DMS 273 (cell line): ENCODE measurements around the gene SUN5.
"Not testable (repeated sequence)": the region's sequence is repeated elsewhere in the genome, so short reads cannot be mapped to it uniquely, and the experiment has no call there.

Experiments used
- DNase-seq: peaks from one replicate; lab custom pipeline; 2025; ENCODE audit not compliant: unreplicated experiment; lab: John Stamatoyannopoulos, UW

The SUN5 gene, protein sequence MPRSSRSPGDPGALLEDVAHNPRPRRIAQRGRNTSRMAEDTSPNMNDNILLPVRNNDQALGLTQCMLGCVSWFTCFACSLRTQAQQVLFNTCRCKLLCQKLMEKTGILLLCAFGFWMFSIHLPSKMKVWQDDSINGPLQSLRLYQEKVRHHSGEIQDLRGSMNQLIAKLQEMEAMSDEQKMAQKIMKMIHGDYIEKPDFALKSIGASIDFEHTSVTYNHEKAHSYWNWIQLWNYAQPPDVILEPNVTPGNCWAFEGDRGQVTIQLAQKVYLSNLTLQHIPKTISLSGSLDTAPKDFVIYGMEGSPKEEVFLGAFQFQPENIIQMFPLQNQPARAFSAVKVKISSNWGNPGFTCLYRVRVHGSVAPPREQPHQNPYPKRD

DNA sequence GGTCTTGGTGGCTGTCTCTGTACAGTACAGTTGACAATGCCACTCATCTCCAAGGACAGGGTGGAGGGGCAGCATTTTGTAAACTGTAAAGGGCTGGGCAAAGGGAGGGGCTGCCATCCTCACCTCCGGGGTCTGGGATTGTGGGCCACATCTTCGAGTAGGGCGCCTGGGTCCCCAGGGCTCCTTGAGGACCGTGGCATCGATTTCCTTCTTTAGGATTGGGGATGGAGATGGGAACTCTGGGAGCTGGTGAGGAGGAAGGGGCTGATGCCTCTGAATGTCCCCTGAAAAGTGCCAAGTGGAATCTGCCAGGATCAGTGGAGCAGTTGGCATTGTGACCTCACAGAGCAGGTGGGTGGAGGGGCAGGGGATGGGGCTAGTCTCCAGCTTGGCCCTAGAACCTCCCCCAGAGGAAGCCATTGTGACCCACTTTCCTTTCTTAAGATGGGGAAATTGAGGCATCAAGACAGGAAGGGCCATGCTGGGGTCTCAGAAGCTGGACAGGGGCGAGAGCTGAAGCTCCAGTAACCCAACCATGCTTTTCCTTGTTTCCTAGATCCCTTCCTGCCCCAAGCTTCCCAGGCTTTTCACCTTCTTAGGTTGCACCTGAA lies at the start of gene SUN5:
Gene SUN5, minus strand, starts transcription at position 293 of the 611 bp plus-strand sequence. Its CDS starts 93 bp downstream, at position 200.
- DNase-seq, result no peak

DNA sequence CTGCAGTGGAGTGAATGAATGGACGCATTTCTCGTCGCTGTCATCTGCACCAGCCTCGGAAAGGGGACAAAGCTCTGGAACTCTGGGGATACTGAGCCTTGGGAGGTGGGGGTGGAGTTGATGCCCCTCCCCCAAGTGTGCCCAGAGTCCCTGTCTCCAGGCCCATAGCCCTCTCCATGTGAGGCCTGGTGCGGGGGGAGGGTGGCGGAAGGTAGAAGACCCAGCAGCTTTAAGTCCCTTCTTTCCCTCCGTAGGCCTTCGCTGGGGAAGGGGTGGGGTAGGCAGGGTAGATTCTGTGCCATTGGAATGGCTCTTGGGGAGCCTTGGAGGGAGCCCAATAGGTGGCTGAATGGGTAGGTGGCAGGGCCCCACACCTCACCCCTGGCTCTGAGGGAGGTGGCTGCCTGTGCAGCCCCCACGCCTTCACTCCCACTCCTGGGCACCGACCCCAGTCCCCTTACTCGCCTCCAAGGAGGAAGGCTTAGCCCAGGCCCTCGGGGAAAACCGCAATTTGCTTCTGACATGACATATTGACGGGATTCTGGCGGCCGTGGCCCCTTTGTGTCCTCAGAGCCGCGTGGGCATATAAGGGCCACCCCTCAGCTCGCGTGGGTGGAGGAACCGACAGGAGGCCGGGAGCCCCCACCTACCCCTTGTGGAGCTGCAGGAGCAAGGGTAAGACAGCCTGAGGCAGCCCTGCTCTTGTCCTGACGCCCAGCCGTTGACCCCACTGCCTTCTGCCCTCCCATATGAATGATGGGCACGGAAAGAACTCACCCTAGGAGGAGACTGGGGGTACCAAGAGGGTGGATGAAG lies 49.3 kb upstream of the SUN5 start, which contains the start of gene BPIFB3:
Gene BPIFB3, plus strand, starts transcription at position 613 of the 816 bp plus-strand sequence. CDS start 1,533 bp downstream, outside the sequence.
- DNase-seq, result no peak

DNA sequence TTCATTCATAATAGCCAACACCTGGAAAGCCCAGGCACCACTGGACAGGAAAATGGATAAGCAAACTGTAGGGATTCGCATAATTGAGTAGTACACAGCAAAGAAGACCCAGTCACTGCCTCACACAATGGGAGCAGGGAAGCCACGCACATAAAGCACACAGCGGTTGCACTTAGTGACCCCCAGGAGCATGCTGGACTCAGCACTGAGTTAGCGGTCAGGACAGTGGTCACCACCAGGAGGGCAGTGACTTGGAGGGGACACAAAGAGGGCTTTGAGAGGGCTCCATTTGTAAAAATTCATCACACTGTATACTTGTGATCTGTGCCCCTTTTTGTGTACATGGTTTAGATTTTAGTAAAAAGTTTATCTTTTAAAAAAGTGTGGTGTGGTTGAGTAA lies 47.1 kb upstream of the SUN5 start:
- no peak for DNase-seq

DNA sequence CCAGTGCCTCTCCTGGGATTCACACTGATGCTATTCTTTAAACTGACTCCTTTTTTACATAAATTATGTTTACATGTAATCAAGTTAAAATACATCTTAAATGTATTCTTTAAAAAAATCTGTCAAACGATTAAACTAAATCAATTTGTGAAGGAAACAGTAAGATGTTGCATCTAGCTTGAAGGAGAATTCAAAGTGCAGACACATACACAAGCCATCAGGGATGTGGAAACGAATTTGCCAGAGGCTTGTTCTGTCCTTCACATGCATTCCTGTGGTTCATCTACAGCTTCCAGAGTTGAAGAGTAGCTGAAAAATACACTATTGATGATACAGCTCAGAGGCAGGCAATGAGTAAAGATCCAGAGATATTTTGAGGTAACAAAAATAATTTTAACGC lies 42.2 kb upstream of the SUN5 start:
- no peak for DNase-seq

DNA sequence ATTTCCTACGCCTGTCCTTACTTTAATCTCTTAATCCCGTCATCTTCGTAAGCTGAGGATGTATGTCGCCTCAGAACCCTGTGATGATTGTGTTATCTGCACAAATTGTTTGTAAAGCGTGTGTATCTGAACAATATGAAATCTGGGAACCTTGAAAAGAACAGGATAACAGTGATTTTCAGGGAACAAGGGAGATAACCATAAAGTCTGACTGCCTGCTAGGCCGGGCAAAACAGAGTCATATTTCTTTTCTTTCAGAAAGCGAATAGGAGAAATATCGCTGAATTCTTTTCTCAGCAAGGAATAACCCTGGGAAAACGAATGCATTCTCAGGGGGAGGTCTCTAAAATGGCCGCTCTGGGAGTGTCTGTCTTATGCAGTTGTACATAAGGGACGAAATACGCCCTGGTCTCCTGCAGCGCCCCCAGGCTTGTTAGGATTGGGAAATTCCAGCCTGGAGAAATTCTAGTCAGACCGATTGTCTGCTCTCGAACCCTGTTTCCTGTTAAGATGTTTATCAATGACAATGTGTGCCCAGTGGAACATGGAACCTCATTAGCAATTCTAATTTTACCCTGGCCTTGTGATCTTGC lies 41.0 kb upstream of the SUN5 start:
- DNase-seq, result not testable (repeated sequence)

DNA sequence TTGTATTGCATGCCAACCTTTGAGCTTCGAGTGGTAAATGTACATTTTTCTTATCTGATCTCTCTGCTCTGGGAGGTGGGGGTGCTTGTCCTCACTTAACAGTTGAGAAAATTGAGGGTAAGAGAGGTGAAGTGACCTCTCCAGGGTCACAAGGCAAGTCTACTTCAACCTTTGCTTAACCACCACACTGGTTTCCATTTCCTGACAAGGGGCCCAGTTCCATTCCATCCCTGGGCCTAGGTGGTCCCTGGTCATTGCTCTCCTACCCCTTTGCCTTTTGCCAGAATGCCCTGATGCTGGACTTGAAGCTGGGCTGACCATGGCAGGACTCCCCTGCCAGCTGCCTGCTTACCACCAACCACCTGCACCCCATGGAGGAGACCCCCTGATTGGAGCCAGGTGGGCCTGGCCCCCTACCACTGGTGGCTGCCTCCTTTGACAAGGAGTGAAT lies 39.5 kb upstream of the SUN5 start:
- no peak for DNase-seq

DNA sequence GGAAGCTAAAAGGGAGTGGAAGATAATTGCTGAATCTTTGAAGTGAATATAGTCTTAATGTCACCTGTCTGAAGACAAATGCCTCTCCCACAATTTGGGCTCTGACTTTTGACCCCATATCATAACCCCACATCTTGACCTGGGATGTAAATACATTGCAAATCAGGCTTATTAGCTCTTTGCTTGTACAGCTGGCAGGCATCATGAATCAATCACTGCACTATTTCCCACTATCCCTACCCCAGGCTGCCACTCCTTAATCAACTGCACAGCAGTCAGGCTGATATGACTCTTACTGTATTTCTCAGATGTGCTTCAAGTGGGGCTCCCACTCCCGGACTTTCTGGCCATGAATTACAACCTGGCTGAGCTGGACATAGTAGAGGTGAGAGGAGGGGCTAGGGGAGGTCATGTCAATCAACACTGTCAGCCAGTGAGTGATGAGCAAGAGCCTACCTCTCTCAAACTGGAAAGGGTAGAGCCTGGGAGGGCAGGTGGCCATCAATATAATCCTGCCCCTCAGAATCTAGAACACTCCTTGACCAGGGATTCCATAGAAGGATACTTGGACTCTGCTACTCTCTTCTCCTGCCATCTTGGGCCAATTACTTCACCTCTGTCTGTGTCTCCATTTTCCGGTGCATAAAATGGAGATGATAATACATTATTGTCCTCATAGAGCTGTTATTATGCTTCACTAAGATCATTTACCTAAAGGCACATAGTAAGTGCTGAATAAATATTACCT lies 38.9 kb upstream of the SUN5 start:
- no peak for DNase-seq

DNA sequence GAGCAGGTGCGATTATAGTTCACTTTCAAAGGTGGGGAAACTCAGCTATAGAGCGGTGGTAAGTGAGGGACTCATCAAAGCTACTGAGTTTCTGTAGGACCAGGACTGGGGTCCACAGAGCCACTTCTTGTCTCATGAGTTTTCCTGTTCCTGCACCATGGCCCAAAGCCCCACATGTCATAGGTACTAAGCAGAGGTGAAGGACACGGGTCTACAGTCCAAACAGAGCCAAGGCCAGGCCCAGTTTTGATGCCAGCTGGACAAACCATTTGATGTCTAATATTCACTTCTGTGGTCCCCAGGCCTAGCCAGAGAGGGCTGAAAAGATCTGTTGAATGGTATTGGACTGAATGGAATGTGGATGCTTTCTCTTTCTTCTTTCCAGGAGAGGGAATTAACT lies 38.2 kb upstream of the SUN5 start:
- no peak for DNase-seq

DNA sequence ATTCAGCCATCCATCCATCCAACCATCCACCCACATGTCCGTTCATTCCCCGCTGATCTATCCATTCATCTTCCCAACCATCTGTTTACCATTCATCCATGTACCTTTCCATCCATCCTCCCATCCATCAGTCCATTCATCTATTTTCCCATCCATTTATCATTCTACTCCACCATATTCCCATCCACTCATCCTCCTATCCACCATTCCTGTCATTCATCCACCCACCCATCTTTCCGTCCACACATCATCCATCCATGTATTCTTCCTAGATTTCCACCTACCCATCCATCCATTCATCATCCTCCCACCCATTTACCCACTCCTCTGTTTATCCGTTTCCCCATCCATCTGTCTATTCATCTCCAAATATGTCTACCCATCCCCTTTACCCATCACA lies 34.0 kb upstream of the SUN5 start:
- no peak for DNase-seq

DNA sequence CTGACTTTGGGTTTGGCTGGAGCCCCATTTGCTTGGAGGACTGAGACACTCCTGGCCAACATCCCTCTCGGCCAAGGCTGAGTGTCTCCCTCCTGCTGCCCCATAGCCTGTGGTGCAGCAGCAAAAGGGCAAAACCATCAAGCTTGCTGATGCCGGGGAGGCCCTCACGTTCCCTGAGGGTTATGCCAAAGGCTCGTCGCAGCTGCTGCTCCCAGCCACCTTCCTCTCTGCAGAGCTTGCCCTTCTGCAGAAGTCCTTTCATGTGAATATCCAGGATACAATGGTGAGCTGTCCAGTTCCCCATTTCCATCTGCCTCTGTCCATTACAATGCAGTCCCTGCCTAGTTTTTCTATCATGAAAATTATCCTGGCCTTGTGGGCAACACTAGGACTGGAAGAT lies 33.2 kb upstream of the SUN5 start:
- DNase-seq, result no peak

DNA sequence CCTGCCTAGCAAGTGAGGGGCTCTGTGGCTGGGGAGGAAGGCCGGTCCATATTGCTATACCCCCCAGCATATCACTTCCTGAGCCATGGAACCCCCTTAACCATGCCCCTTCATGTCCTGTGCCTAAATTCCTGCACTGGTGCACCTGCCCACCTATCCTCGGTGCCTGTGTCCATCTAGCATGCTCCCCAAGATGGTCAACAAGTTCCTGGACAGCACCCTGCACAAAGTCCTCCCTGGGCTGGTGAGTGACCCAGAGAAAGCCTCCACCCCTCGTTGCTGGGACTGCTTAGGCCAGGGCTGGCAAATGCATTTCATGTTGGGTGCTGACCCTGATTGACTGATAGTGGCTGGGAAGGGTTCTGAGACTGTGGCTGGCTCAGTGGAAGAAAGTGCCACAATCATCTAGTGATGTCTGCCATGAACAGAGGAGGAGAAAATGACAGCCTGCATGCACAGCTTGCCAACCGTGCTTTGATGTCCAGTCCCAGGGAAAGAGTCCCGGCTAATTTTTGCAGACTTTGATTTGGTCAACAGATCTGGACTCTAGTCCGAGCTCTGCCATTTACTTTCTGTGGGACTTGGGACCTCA lies 30.8 kb upstream of the SUN5 start:
- DNase-seq, result no peak

DNA sequence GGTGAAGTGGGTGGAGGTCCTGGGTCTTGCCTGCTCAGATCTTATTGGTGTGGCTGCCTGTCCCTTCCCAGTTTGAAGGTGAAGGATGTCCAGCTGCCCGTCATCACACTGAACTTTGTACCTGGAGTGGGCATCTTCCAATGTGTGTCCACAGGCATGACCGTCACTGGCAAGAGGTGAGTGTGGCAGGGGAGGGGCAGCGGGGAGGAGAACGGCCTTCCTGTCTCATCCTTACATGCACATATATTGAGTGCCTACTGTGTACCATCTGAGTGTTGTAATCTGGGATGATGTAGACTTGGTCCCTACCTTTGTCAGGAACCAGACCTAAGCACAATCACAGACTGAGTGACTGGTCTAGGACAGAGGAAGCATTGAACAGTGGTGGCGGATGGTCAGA lies 29.9 kb upstream of the SUN5 start:
- no peak for DNase-seq

DNA sequence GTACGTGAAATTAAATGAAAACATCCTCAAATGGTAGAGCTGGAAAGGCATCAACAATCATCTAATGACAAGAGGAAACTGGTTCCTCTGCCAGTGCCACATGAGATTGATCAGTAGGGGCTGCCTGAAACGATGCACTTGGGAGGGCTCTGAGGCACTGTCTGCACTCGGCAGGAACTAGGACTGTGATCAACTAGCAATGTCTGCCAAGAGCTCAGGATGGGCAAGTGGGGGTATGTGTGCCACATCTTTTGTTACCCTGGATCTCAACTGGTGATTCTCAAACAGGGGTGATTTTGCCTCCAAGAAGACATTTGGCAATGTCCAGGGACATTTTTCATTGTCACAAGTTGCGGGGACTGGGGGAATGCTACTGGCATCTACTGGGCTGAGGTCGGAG lies 29.1 kb upstream of the SUN5 start:
- no peak for DNase-seq

DNA sequence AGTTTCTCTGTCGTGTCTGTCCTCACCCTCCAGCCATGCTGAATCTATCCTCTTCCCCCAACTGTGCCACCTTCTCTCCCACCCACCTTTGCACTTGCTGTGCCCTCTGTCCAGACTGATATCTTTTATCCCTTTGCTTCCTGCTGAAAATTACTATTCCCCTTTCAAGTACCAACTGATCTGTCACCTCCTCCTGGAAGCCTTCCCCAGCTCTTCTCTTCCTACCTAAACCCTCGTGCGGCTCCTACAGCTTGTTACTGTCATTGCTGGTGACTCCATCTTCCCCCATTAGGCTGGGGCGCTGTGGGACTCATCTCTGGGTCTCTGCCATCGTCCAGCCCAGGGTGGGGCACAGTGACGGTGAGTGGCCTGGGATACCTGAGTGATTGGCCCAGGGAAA lies 28.3 kb upstream of the SUN5 start:
- no peak for DNase-seq

DNA sequence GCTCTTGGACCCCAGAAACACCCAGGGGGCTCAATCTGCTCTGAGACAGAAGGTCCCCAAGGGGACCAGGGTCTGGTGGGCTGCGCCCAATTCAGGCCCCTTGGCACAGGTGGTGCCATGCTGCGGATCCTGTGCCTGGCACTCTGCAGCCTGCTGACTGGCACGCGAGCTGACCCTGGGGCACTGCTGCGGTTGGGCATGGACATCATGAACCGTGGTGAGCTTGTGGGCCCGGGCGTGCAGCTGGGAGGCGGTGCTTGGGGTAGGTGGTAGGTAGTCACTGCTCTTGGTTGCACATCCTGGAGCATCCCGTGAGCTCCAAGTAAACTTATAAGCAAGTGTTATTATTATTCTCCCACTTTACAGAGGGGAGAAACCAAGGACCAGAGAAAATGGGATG lies 27.3 kb upstream of the SUN5 start, which contains the start of gene BPIFB6:
Gene BPIFB6, plus strand, starts transcription at position 118 of the 400 bp plus-strand sequence. Its CDS starts 0 bp downstream, at position 118.
- DNase-seq, result no peak

DNA sequence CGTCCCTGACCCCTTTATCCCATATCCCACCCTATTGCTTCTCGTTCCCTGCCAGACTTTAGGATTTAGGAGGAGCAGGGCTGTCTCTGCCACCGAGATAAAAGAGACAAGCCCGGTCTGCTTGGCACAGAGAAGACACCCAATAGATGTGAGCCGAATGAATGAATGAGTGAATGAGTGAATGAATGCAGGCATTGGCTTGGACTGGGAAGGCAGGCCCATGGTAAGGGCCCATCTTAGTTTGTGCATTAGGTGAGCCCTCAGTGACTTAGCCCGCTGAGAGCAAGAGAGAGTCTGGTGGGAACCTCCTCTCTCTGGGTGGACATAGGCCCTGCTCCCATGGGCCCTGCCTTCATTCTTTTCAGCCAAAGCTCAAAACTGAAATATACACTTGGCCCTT lies 26.3 kb upstream of the SUN5 start:
- no peak for DNase-seq

DNA sequence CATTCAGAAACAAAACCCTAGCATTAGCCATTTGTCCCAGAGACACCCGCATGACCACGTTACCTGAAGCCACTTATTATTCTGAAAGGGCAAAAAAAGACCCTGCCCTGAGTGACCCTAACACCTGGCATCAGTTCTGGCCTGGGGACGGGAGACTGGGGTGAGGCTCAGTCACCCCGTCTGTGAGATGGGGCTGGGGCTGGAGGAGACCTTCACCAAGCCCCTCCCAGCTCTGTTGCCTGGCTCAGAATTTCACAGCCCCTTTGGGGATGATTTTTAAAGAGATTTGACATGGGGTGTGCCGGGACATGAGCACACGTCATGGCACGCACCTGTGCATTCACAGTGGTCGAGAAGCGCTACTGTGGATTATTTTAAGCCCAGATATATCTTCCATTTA lies 25.8 kb upstream of the SUN5 start:
- no peak for DNase-seq

DNA sequence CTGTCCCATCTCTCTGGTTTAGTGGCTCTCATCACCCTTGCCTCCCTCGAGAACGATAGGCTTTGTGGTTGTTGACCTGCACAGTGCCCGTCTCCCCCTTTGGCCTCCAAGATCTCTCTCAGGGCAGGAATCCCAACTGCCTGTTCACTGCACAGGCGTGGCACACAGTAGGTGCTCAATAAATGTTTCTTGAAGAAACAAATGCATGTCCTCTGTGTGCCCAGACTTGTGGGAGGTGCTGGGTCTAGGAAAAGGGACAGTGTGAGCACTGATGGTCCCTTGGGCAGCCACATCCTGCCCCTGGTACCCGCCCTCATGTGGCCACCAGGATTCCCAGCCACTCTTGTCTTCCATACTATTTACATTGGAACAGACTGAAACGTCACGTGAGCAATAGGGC lies 24.6 kb upstream of the SUN5 start:
- no peak for DNase-seq

DNA sequence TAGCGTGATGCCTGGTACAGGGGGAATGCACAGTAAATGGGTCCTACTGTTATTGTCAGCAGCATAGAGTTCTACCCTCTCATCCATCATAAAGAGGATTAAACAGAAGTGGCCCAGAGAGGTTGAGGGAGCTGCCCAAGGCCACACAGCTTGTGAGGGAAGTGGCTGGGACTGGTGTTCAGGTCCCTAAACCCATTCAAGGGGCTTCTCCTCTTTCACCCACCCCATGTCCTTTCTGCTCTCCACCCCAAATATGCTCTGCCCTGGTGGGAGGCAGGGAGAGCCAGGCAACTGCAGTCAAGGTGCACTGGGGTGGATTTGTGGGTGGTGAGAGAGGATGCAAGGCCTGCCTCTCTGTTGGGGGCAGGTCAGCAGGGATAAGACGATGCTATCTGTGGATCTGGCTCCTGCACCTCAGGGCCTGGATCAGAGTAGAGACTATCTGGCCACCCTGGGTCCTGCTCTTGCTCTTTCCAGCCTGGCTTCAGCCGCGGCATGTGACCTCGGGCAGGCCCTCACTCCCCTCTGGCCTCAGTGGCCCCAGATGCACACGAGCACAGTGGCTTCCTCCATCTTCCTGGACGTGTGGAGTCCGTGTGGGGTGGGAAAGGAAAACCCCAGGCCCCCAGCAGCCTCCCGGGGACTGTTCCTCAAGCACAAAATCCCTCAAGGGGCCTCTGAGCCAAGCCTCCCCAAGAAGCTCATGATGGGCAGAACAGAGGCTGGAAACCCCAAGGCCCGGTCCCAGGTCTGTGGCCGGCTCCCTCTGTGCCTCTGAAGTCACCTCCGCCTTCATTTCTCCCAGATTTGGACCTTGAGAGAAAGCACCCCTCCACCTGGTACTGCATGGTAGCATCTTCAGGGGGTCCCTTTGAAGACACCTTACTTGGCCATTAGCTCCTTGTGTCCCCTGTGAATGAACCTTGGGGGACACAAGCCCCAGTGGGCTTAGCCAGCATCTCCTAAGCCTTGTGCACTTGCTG lies 23.8 kb upstream of the SUN5 start:
- no peak for DNase-seq
